SK-N-SH (cell line): Measurements from ENCODE around the gene SRSF5. TPM values are rescaled to one million over a fixed set of nuclear protein-coding genes. Genes with fewer than 3 reads are reported as not detected.
"Not testable (repeated sequence)": the region's sequence is repeated elsewhere in the genome, so short reads cannot be mapped to it uniquely, and the experiment has no call there.

Source experiments
- CTCF ChIA-PET: fragments of 300-600, 350-600 bp; formaldehyde crosslinking; extraction: SDS; loops from one replicate; lab custom pipeline; 2021; lab: Yijun Ruan, JAX
- POLR2A ChIA-PET: fragments of 350-600 bp; sonication (Branson Sonifier 250); formaldehyde crosslinking; extraction: SDS; loops from one replicate; lab custom pipeline; 2020; ENCODE audit warnings: antibody characterized with exemption, inconsistent platforms; lab: Yijun Ruan, JAX
- DNase-seq: peaks from one replicate; pipeline ENCODE4 v3.0.0; 2012
- H2AFZ ChIP-seq: fragments of 200-600 bp; sonication (generic); 2 replicates; pipeline ENCODE4 v1.8.1; 2016; ENCODE audit warnings: antibody characterized with exemption, mild to moderate bottlenecking, low read depth
- H3F3A ChIP-seq: fragments of 200-600 bp; sonication (generic); replicated peaks from 2 replicates; pipeline ENCODE3; 2016; ENCODE audit warnings: antibody characterized with exemption, mild to moderate bottlenecking; ENCODE audit not compliant: insufficient read depth
- H3K27ac ChIP-seq, 2 experiments: fragments of 200-500 bp in 1 of 2; fragments of 200-600 bp in 1 of 2; sonication (Bioruptor generic) in 1 of 2; sonication (generic), shearing (Covaris generic) in 1 of 2; 2 replicates each; pipeline versions ENCODE4 v1.5.1 to v1.6.1; 2014 to 2016; ENCODE audit warnings: low read depth in 2 of 2, inconsistent platforms in 1 of 2, low read length in 1 of 2, mild to moderate bottlenecking in 1 of 2, mixed read lengths in 1 of 2
- H3K27me3 ChIP-seq: fragments of 200-600 bp; sonication (generic), shearing (Covaris generic); 2 replicates; pipeline ENCODE4 v1.6.1; 2016; ENCODE audit warnings: mixed run types; ENCODE audit not compliant: insufficient read depth
- H3K36me3 ChIP-seq, 2 experiments: fragments of 200-500 bp in 1 of 2; fragments of 200-600 bp in 1 of 2; sonication (Bioruptor generic) in 1 of 2; sonication (generic) in 1 of 2; replicated peaks in 1 of 2; 2 replicates each; pipeline versions ENCODE3 to v1.5.1; 2014 to 2016; ENCODE audit warnings: low read length in 1 of 2, mild to moderate bottlenecking in 1 of 2; ENCODE audit not compliant: insufficient read depth in 2 of 2, control insufficient read depth in 1 of 2
- H3K4me1 ChIP-seq, 2 experiments: fragments of 200-500 bp in 1 of 2; fragments of 200-600 bp in 1 of 2; sonication (Bioruptor generic) in 1 of 2; sonication (generic), shearing (Covaris generic) in 1 of 2; 2 replicates each; pipeline versions ENCODE4 v1.5.1 to v1.6.1; 2014 to 2016; ENCODE audit warnings: low read depth in 1 of 2, low read length in 1 of 2, mixed run types in 1 of 2; ENCODE audit not compliant: insufficient read depth in 2 of 2, control insufficient read depth in 1 of 2
- H3K4me2 ChIP-seq: fragments of 200-600 bp; sonication (generic), shearing (Covaris generic); 2 replicates; pipeline ENCODE4 v1.6.1; 2017; ENCODE audit warnings: mixed run types
- H3K4me3 ChIP-seq, 2 experiments: fragments of 200-500 bp in 1 of 2; fragments of 200-600 bp in 1 of 2; sonication (Bioruptor generic) in 1 of 2; sonication (generic), shearing (Covaris generic) in 1 of 2; 2 replicates each; pipeline versions ENCODE4 v1.5.1 to v1.8.1; 2014 to 2016; ENCODE audit warnings: low read depth in 2 of 2, inconsistent platforms in 1 of 2, low read length in 1 of 2, mild to moderate bottlenecking in 1 of 2, mixed read lengths in 1 of 2, moderate library complexity in 1 of 2
- H3K79me2 ChIP-seq: fragments of 200-600 bp; sonication (generic); 2 replicates; pipeline ENCODE4 v1.8.1; 2017; ENCODE audit warnings: mild to moderate bottlenecking; ENCODE audit not compliant: insufficient read depth
- H3K9ac ChIP-seq: fragments of 200-600 bp; sonication (generic); 2 replicates; pipeline ENCODE4 v1.6.1; 2017; ENCODE audit warnings: mixed run types
- H3K9me2 ChIP-seq: fragments of 200-600 bp; sonication (generic); 2 replicates; pipeline ENCODE4 v1.6.1; 2017; ENCODE audit warnings: mixed run types
- H3K9me3 ChIP-seq: fragments of 200-600 bp; sonication (generic); 2 replicates; pipeline ENCODE4 v1.6.1; 2017; ENCODE audit warnings: mixed run types, mild to moderate bottlenecking, moderate library complexity
- H4K20me1 ChIP-seq: fragments of 200-600 bp; sonication (generic); 2 replicates; pipeline ENCODE4 v1.6.1; 2017; ENCODE audit warnings: mild to moderate bottlenecking, mixed run types; ENCODE audit not compliant: insufficient read depth
- EP300 ChIP-seq, 2 experiments: IDR thresholded peaks; 2 replicates each; pipeline versions ENCODE4 v1.4.0 to v1.6.1; 2012; ENCODE audit warnings: borderline replicate concordance in 1 of 2, low read depth in 1 of 2, low read length in 1 of 2
- EZH2phosphoT487 ChIP-seq: fragments of 200-600 bp; sonication (generic); IDR thresholded peaks from 2 replicates; pipeline ENCODE4 v1.6.1; 2017; ENCODE audit warnings: low read depth, mixed run types, mild to moderate bottlenecking, antibody characterized with exemption, moderate library complexity, borderline replicate concordance
- IRF3 ChIP-seq: fragments of 150-350 bp; IDR thresholded peaks from 2 replicates; pipeline ENCODE4 v1.6.1; 2016; ENCODE audit warnings: mild to moderate bottlenecking, low read depth, low read length
- JUND ChIP-seq: IDR thresholded peaks from 2 replicates; pipeline ENCODE4 v1.4.0; 2012
- MAX ChIP-seq: IDR thresholded peaks from 2 replicates; pipeline ENCODE4 v1.4.0; 2012; ENCODE audit warnings: low read depth
- RAD21 ChIP-seq: IDR thresholded peaks from 2 replicates; pipeline ENCODE4 v1.6.1; 2012; ENCODE audit warnings: mild to moderate bottlenecking, low read length
- RCOR1 ChIP-seq: fragments of 150-350 bp; IDR thresholded peaks from 2 replicates; pipeline ENCODE4 v1.6.1; 2017; ENCODE audit warnings: antibody characterized with exemption, low read length
- SIN3A ChIP-seq: IDR thresholded peaks from 2 replicates; pipeline ENCODE4 v1.6.1; 2012; ENCODE audit warnings: low read depth, mild to moderate bottlenecking, low read length, moderate library complexity, borderline replicate concordance
- YY1 ChIP-seq: IDR thresholded peaks from 2 replicates; pipeline ENCODE4 v1.4.0; 2012; ENCODE audit warnings: low read depth, mild to moderate bottlenecking
- WGBS: methylation state at CpG from one replicate; pipeline ENCODE4 v1.1.6; 2017; ENCODE audit warnings: low lambda C conversion rate; 5-methylcytosine and 5-hydroxymethylcytosine counted together
- polyA plus RNA-seq, 3 experiments: library from polyadenylated mRNA; depleted of rRNA; stranded (reverse); fragments of >200 nt; gene quantifications; 2 replicates each; pipeline ENCODE4 v1.2.3, GENCODE V29; 2012

SRSF5 gene
- polyA plus RNA-seq, 1 of the 3 experiments (the other 2 are of a cell fraction): 324 TPM

GRCh38 chr14:69811868-69812252 is 44.9 kb downstream of the SRSF5 start:
- ChIA-PET POLR2A (no interaction called here), CTCF (interaction anchor here (2.3 kb wide), 1 partner anchor 216 kb away, joined by 16 read pairs; no protein-coding TSS in a partner anchor)
- no peaks in the 10 kb centered on the region for H3K79me2 ChIP-seq
- H3K27ac ChIP-seq: no peak overlapping the region
- H3K9me3 ChIP-seq: no peaks in the 10 kb centered on the region
- H3K27me3 ChIP-seq: no peaks in the 10 kb centered on the region; the same call in 1 of the 2 replicates
- H4K20me1 ChIP-seq: no peaks in the 10 kb centered on the region
- no peak overlapping the region for H3K4me3 ChIP-seq
- no peaks in the 10 kb centered on the region for H3F3A ChIP-seq
- WGBS: 72% methylated on average over 10 of the region's 10 CpGs
- H3K9me2 ChIP-seq: no peaks in the 10 kb centered on the region
- no peak for DNase-seq
- H2AFZ ChIP-seq: no peak overlapping the region
- H3K4me2 ChIP-seq: no peak overlapping the region
- H3K9ac ChIP-seq: no peak overlapping the region
- H3K36me3 ChIP-seq: no peaks in the 10 kb centered on the region
- no peaks in the 10 kb centered on the region; a peak in 1 of 4 replicates for H3K4me1 ChIP-seq
- TF ChIP-seq YY1 (no peak), EZH2phosphoT487 (no peak), JUND (no peak), RAD21 (no peak), IRF3 (no peak), MAX (no peak), RCOR1 (no peak), SIN3A (no peak)

DNA sequence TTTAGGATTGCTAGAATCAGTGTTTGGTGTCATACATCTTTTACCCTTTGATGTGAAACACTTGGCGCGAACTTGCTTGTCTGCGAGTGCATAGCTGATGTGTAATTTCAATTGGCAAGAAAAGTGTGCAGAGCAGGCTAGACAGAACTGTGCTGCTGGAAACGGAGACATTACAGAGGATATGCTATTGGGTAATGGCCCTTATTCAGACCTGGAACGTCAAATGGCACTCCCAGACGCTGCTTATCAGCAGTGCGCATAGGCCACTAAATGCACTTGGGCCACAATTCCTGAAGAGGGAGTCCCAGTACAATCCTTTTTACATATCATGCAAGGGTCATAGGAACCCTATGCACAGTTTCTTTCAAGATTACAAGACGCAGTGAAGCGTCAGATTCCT is 45.8 kb downstream of the SRSF5 start:
- CTCF ChIA-PET: interaction anchor here (1.0 to 11.8 kb wide), 4 partner anchors 199 to 261 kb away, joined by 3 to 238 read pairs (median 4); no protein-coding TSS in a partner anchor
- no peak for DNase-seq

GRCh38 chr14:69813346-69813745 is 46.4 kb downstream of the SRSF5 start:
- H3K4me2 ChIP-seq, H3K36me3 ChIP-seq, H3K79me2 ChIP-seq, H2AFZ ChIP-seq, H3K9me2 ChIP-seq, H3K27ac ChIP-seq, H3K9me3 ChIP-seq, H3K4me1 ChIP-seq, POLR2A ChIA-PET, H3F3A ChIP-seq, H3K9ac ChIP-seq, H3K4me3 ChIP-seq, H3K27me3 ChIP-seq, DNase-seq, H4K20me1 ChIP-seq: not testable (repeated sequence)
- 51% methylated on average over 6 of the region's 6 CpGs for WGBS
- CTCF ChIA-PET: interaction anchor here (1.0 to 11.8 kb wide), 2 partner anchors 215 to 260 kb away, joined by 5 to 238 read pairs; no protein-coding TSS in a partner anchor

More for the DNA sequence above, 45.8 kb downstream of the SRSF5 start:
- 64% methylated on average over 9 of the region's 9 CpGs for WGBS
- H3K9me2 ChIP-seq: no peaks in the 10 kb centered on the region
- H4K20me1 ChIP-seq: no peaks in the 10 kb centered on the region
- H2AFZ ChIP-seq: no peak overlapping the region
- no peak overlapping the region for H3K27ac ChIP-seq
- H3K27me3 ChIP-seq: peaks cover 4% of the 10 kb centered on the region; the same call in 1 of the 2 replicates
- POLR2A ChIA-PET: no interaction called here
- H3K36me3 ChIP-seq: no peaks in the 10 kb centered on the region
- H3K4me2 ChIP-seq: no peak overlapping the region
- no peaks in the 10 kb centered on the region for H3F3A ChIP-seq
- no peaks in the 10 kb centered on the region for H3K79me2 ChIP-seq
- no peaks in the 10 kb centered on the region for H3K9me3 ChIP-seq
- H3K9ac ChIP-seq: no peak overlapping the region
- no peaks in the 10 kb centered on the region; a peak in 1 of 4 replicates for H3K4me1 ChIP-seq
- H3K4me3 ChIP-seq: no peak overlapping the region
- TF ChIP-seq EP300 (IDR thresholded peaks at IDR 0.05; ENCODE audit: borderline replicate concordance in 1 of 2, low read depth in 1 of 2, low read length in 1 of 2) (no peak), RAD21 (peak; percentile 31; the same call in 1 of the 2 replicates)
- TF ChIP-seq, all 33 proteins: peak for 1
